HG03060 (cell line): Measurements from ENCODE around the gene FAM222A.

Experiments
- ATAC-seq: cut with Tn5 transposase; IDR thresholded peaks from one replicate; pipeline ENCODE4 v1.9.1; 2021; ENCODE audit warnings: low read depth, moderate number of reproducible peaks; ENCODE audit not compliant: unreplicated experiment

Gene FAM222A

GRCh38 chr12:109710747-109711595, 2.7 kb upstream of the FAM222A start:
- ATAC-seq = no peak

- ATAC-seq = no peak
Measured at GRCh38 chr12:109711596-109712461, 1.8 kb upstream of the FAM222A start.

GRCh38 chr12:109714141-109714912, 702 bp downstream of the FAM222A start:
- no peak for ATAC-seq

GRCh38 chr12:109714913-109715244, 1.3 kb downstream of the FAM222A start:
- no peak for ATAC-seq

- no peak for ATAC-seq
Measured at GRCh38 chr12:109715310-109716091, 1.9 kb downstream of the FAM222A start.

GRCh38 chr12:109716092-109716479, 2.5 kb downstream of the FAM222A start:
- ATAC-seq = no peak

- ATAC-seq = no peak
Measured at GRCh38 chr12:109716512-109717389, 3.1 kb downstream of the FAM222A start.

GRCh38 chr12:109717390-109718357, 4.0 kb downstream of the FAM222A start:
- no peak for ATAC-seq

GRCh38 chr12:109718390-109718789, 4.8 kb downstream of the FAM222A start:
- no peak for ATAC-seq

GRCh38 chr12:109719123-109720022, 5.7 kb downstream of the FAM222A start:
- ATAC-seq = no peak

GRCh38 chr12:109720152-109720856, 6.7 kb downstream of the FAM222A start:
- no peak for ATAC-seq

- ATAC-seq = no peak
Measured at GRCh38 chr12:109720857-109721189, 7.2 kb downstream of the FAM222A start.

GRCh38 chr12:109721276-109721675, 7.7 kb downstream of the FAM222A start:
- no peak for ATAC-seq

- no peak for ATAC-seq
Measured at GRCh38 chr12:109722022-109722720, 8.5 kb downstream of the FAM222A start.

GRCh38 chr12:109722721-109723094, 9.1 kb downstream of the FAM222A start:
- ATAC-seq = no peak

- no peak for ATAC-seq
Measured at GRCh38 chr12:109723311-109723881, 9.8 kb downstream of the FAM222A start.
